Mesenchymal stem cell (in vitro differentiated cells and primary cell): ENCODE data around the gene PDE4B.

Source experiments
- DNase-seq: peaks from one replicate; pipeline ENCODE4 v3.0.0-alpha.2; 2013
- H2AFZ ChIP-seq: one replicate; pipeline ENCODE4 v1.6.1; 2013; ENCODE audit warnings: low read depth, mild to moderate bottlenecking, control low read depth, inconsistent platforms, low read length, moderate library complexity
- H2AK5ac ChIP-seq: 2 replicates; pipeline ENCODE4 v1.6.1; 2013; ENCODE audit warnings: low read length, moderate library complexity, mild to moderate bottlenecking, inconsistent platforms; ENCODE audit not compliant: severe bottlenecking
- H2BK120ac ChIP-seq: one replicate; pipeline ENCODE4 v1.6.1; 2013; ENCODE audit warnings: low read depth, mild to moderate bottlenecking, inconsistent platforms, low read length, moderate library complexity
- H2BK12ac ChIP-seq, 2 experiments: one replicate each; pipeline ENCODE4 v1.6.1; 2013; ENCODE audit warnings: inconsistent platforms in 2 of 2, low read length in 2 of 2, mild to moderate bottlenecking in 2 of 2, moderate library complexity in 2 of 2, control low read depth in 1 of 2
- H2BK15ac ChIP-seq: one replicate; pipeline ENCODE4 v1.6.1; 2013; ENCODE audit warnings: mild to moderate bottlenecking, low read depth, inconsistent platforms; ENCODE audit not compliant: poor library complexity, severe bottlenecking
- H2BK5ac ChIP-seq: 2 replicates; pipeline ENCODE4 v1.6.1; 2013; ENCODE audit warnings: low read depth, mild to moderate bottlenecking, low read length, control low read depth, inconsistent platforms; ENCODE audit not compliant: poor library complexity, severe bottlenecking
- H3K14ac ChIP-seq, 2 experiments: one replicate each; pipeline ENCODE4 v1.6.1; 2013; ENCODE audit warnings: inconsistent platforms in 2 of 2, low read length in 2 of 2, control low read depth in 1 of 2, mild to moderate bottlenecking in 1 of 2, moderate library complexity in 1 of 2
- H3K18ac ChIP-seq, 2 experiments: one replicate each; pipeline ENCODE4 v1.6.1; 2013; ENCODE audit warnings: inconsistent platforms in 2 of 2, low read length in 2 of 2, control low read depth in 1 of 2, low read depth in 1 of 2, mild to moderate bottlenecking in 1 of 2
- H3K23ac ChIP-seq, 2 experiments: one replicate each; pipeline ENCODE4 v1.6.1; 2013; ENCODE audit warnings: inconsistent platforms in 2 of 2, low read length in 2 of 2, mild to moderate bottlenecking in 2 of 2, moderate library complexity in 2 of 2, control low read depth in 1 of 2
- H3K27ac ChIP-seq: 2 replicates; pipeline ENCODE4 v1.5.1; 2013; ENCODE audit warnings: mild to moderate bottlenecking, moderate library complexity, low read length, control low read depth, inconsistent platforms; ENCODE audit not compliant: poor library complexity, severe bottlenecking
- H3K27me3 ChIP-seq, 2 experiments: 2 replicates each; pipeline versions ENCODE4 v1.6.1 to v1.7.0; 2013; ENCODE audit warnings: low read length in 2 of 2, mild to moderate bottlenecking in 2 of 2, moderate library complexity in 2 of 2, control low read depth in 1 of 2, inconsistent platforms in 1 of 2; ENCODE audit not compliant: control insufficient read depth in 1 of 2, insufficient read depth in 1 of 2
- H3K36me3 ChIP-seq, 2 experiments: 2 replicates each; pipeline versions ENCODE4 v1.6.1 to v1.7.0; 2013; ENCODE audit warnings: low read length in 2 of 2, control low read depth in 1 of 2, inconsistent platforms in 1 of 2, low read depth in 1 of 2, mild to moderate bottlenecking in 1 of 2; ENCODE audit not compliant: insufficient read depth in 2 of 2, control insufficient read depth in 1 of 2
- H3K4ac ChIP-seq, 2 experiments: one replicate each; pipeline ENCODE4 v1.6.1; 2013; ENCODE audit warnings: inconsistent platforms in 2 of 2, low read length in 2 of 2, mild to moderate bottlenecking in 2 of 2, moderate library complexity in 2 of 2, control low read depth in 1 of 2, low read depth in 1 of 2
- H3K4me1 ChIP-seq: 2 replicates; pipeline ENCODE4 v1.6.1; 2013; ENCODE audit warnings: low read depth, low read length, control low read depth; ENCODE audit not compliant: control insufficient read depth, insufficient read depth
- H3K4me2 ChIP-seq: 2 replicates; pipeline ENCODE4 v1.6.1; 2013; ENCODE audit warnings: low read length, mild to moderate bottlenecking, inconsistent platforms; ENCODE audit not compliant: poor library complexity, severe bottlenecking
- H3K4me3 ChIP-seq, 2 experiments: 2 replicates each; pipeline versions ENCODE4 v1.5.1 to v1.7.0; 2013; ENCODE audit warnings: low read length in 2 of 2, mild to moderate bottlenecking in 2 of 2, control low read depth in 1 of 2, low read depth in 1 of 2; ENCODE audit not compliant: insufficient read depth in 1 of 2
- H3K79me1 ChIP-seq: replicated peaks from 2 replicates; pipeline ENCODE4 v1.6.1; 2013; ENCODE audit warnings: mild to moderate bottlenecking, control low read depth, low read length, inconsistent platforms; ENCODE audit not compliant: poor library complexity, severe bottlenecking
- H3K9ac ChIP-seq: 2 replicates; pipeline ENCODE4 v1.7.0; 2013; ENCODE audit warnings: mild to moderate bottlenecking, low read length, moderate library complexity
- H3K9me3 ChIP-seq: 2 replicates; pipeline ENCODE4 v1.7.0; 2013; ENCODE audit warnings: mild to moderate bottlenecking, low read length; ENCODE audit not compliant: control insufficient read depth
- H4K8ac ChIP-seq: one replicate; pipeline ENCODE4 v1.6.1; 2013; ENCODE audit warnings: inconsistent platforms, mild to moderate bottlenecking, low read length, moderate library complexity
- H4K91ac ChIP-seq: one replicate; pipeline ENCODE4 v1.6.1; 2013; ENCODE audit warnings: mild to moderate bottlenecking, low read length, inconsistent platforms
- WGBS: methylation state at CpG from one replicate; pipeline ENCODE4 v1.1.7; 2013; ENCODE audit warnings: mixed read lengths; 5-methylcytosine and 5-hydroxymethylcytosine counted together

Gene PDE4B

GRCh38 chr1:66281808-66282207 is 489.1 kb downstream of the PDE4B start:
- H2AK5ac ChIP-seq: no peak overlapping the region

GRCh38 chr1:66282343-66282852 is 489.7 kb downstream of the PDE4B start:
- Histone ChIP-seq H3K9me3 (no peaks in the 10 kb centered on the region), H3K79me1 (no peaks in the 10 kb centered on the region), H3K27ac (no peak overlapping the region), H2AFZ (no peak overlapping the region), H3K4me3 (no peak overlapping the region), H3K4me2 (no peak overlapping the region), H4K91ac (no peak overlapping the region), H3K36me3 (no peaks in the 10 kb centered on the region), H3K9ac (peak overlapping the region; percentile 40), H3K14ac (no peak overlapping the region), H2BK5ac (no peak overlapping the region), H3K4me1 (no peaks in the 10 kb centered on the region), H4K8ac (no peak overlapping the region), H2BK15ac (no peak overlapping the region), H3K4ac (no peak overlapping the region), H3K23ac (no peak overlapping the region), H3K27me3 (no peaks in the 10 kb centered on the region), H2AK5ac (no peak overlapping the region), H3K18ac (no peak overlapping the region), H2BK12ac (no peak overlapping the region), H2BK120ac (no peak overlapping the region)
- peak; percentile 40 for DNase-seq
- WGBS: no CpG with 5 or more reads among the region's 2 CpGs

More at GRCh38 chr1:66281808-66282207, 489.1 kb downstream of the PDE4B start:
- Histone ChIP-seq H3K79me1 (no peaks in the 10 kb centered on the region), H3K23ac (no peak overlapping the region), H3K4me3 (no peak overlapping the region), H3K4ac (no peak overlapping the region), H2BK15ac (no peak overlapping the region), H3K14ac (peak overlapping the region in 1 of 2 experiments; percentile 79), H3K9ac (peak overlapping the region; percentile 40), H4K91ac (no peak overlapping the region), H3K27ac (no peak overlapping the region), H2BK12ac (no peak overlapping the region), H2BK120ac (no peak overlapping the region), H3K4me2 (no peak overlapping the region), H3K36me3 (no peaks in the 10 kb centered on the region), H3K18ac (no peak overlapping the region), H3K4me1 (no peaks in the 10 kb centered on the region), H2AFZ (no peak overlapping the region), H3K9me3 (no peaks in the 10 kb centered on the region), H2BK5ac (no peak overlapping the region), H3K27me3 (no peaks in the 10 kb centered on the region), H4K8ac (no peak overlapping the region)
- DNase-seq: no peak
- WGBS: 98% methylated on average over 3 of the region's 3 CpGs

GRCh38 chr1:66282891-66283621 is 490.4 kb downstream of the PDE4B start:
- Histone ChIP-seq H3K9ac (peak overlapping the region; percentile 2), H2BK15ac (no peak overlapping the region)
- no CpG with 5 or more reads among the region's 3 CpGs for WGBS

GRCh38 chr1:66283622-66284041 is 490.9 kb downstream of the PDE4B start:
- H4K8ac ChIP-seq: no peak overlapping the region
- H3K36me3 ChIP-seq: no peaks in the 10 kb centered on the region
- no peak overlapping the region for H3K4me2 ChIP-seq
- no peak overlapping the region for H3K9ac ChIP-seq
- H2BK12ac ChIP-seq: no peak overlapping the region
- H2BK15ac ChIP-seq: no peak overlapping the region
- H3K4me3 ChIP-seq: no peak overlapping the region
- H3K27me3 ChIP-seq: no peaks in the 10 kb centered on the region
- H3K4me1 ChIP-seq: no peaks in the 10 kb centered on the region
- no peak for DNase-seq
- H3K4ac ChIP-seq: no peak overlapping the region
- H2AK5ac ChIP-seq: no peak overlapping the region
- H3K23ac ChIP-seq: no peak overlapping the region
- H3K9me3 ChIP-seq: no peaks in the 10 kb centered on the region
- no peak overlapping the region for H2BK5ac ChIP-seq
- no peak overlapping the region for H3K14ac ChIP-seq
- no peak overlapping the region for H2BK120ac ChIP-seq
- H3K27ac ChIP-seq: no peak overlapping the region
- no peak overlapping the region for H4K91ac ChIP-seq
- no peaks in the 10 kb centered on the region for H3K79me1 ChIP-seq
- 88% methylated on average over 1 of the region's 2 CpGs for whole genome bisulfite sequencing
- no peak overlapping the region for H2AFZ ChIP-seq
- no peak overlapping the region for H3K18ac ChIP-seq

More at GRCh38 chr1:66282891-66283621, 490.4 kb downstream of the PDE4B start:
- Histone ChIP-seq H2BK120ac (no peak overlapping the region), H2AK5ac (no peak overlapping the region), H3K4me3 (no peak overlapping the region), H3K27ac (no peak overlapping the region), H3K14ac (no peak overlapping the region), H3K4ac (no peak overlapping the region), H3K4me2 (no peak overlapping the region), H3K36me3 (no peaks in the 10 kb centered on the region), H3K4me1 (no peaks in the 10 kb centered on the region), H3K9me3 (no peaks in the 10 kb centered on the region), H3K18ac (no peak overlapping the region), H2AFZ (no peak overlapping the region), H3K23ac (no peak overlapping the region), H2BK5ac (no peak overlapping the region), H2BK12ac (no peak overlapping the region), H4K8ac (no peak overlapping the region), H3K79me1 (no peaks in the 10 kb centered on the region), H3K27me3 (no peaks in the 10 kb centered on the region), H4K91ac (no peak overlapping the region)
- no peak for DNase-seq
